ENCODE measurements around the gene MNAT1.

MNAT1 gene

GRCh38 chr14:60964904-60965303 lies 230.3 kb downstream of the MNAT1 start:
- Histone ChIP-seq H3K27ac (no peak overlapping the region), H3K4me1 (ENCODE audit: control insufficient read depth in 1 of 2, insufficient read depth in 1 of 2, low read depth in 1 of 2, low read length in 1 of 2) (no peaks in the 10 kb centered on the region), H3K9me3 (no peaks in the 10 kb centered on the region), H3K4me3 (ENCODE audit: low read depth in 1 of 2, low read length in 1 of 2) (no peak overlapping the region), H3K27me3 (no peaks in the 10 kb centered on the region), H3K36me3 (no peaks in the 10 kb centered on the region)
- TF ChIP-seq, protein P1, sequence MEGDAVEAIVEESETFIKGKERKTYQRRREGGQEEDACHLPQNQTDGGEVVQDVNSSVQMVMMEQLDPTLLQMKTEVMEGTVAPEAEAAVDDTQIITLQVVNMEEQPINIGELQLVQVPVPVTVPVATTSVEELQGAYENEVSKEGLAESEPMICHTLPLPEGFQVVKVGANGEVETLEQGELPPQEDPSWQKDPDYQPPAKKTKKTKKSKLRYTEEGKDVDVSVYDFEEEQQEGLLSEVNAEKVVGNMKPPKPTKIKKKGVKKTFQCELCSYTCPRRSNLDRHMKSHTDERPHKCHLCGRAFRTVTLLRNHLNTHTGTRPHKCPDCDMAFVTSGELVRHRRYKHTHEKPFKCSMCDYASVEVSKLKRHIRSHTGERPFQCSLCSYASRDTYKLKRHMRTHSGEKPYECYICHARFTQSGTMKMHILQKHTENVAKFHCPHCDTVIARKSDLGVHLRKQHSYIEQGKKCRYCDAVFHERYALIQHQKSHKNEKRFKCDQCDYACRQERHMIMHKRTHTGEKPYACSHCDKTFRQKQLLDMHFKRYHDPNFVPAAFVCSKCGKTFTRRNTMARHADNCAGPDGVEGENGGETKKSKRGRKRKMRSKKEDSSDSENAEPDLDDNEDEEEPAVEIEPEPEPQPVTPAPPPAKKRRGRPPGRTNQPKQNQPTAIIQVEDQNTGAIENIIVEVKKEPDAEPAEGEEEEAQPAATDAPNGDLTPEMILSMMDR (IDR thresholded peaks at IDR 0.05) = no peak

DNA sequence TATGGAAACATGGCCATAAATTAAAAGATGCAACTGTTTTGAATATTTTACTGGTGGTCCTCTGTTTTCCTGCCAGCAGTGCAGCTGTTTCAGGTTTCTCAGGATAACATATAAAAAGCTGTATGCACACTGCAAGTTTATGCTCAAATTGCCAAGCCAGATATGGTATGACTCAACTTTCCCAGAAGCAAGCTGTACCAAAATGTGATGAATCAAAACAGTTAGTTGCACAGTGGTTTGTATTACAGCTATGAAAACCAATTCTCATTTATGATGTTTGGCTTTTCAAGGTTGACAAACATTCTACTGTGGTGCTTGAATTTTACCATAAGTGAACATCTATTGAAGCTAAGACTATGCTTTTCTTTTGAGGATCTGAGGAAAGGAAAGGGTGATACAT lies 230.8 kb downstream of the MNAT1 start:
- Histone ChIP-seq H3K9me3 (no peaks in the 10 kb centered on the region), H3K27me3 (no peaks in the 10 kb centered on the region), H3K27ac (no peak overlapping the region), H3K4me1 (ENCODE audit: control insufficient read depth in 1 of 2, insufficient read depth in 1 of 2, low read depth in 1 of 2, low read length in 1 of 2) (peaks cover 0 to 4% of the 10 kb centered on the region in 2 experiments), H3K4me3 (ENCODE audit: low read depth in 1 of 2, low read length in 1 of 2) (no peak overlapping the region), H3K36me3 (no peaks in the 10 kb centered on the region)
- TF ChIP-seq, protein P1 (IDR thresholded peaks at IDR 0.05) = no peak

GRCh38 chr14:60968099-60968498 lies 233.5 kb downstream of the MNAT1 start:
- TF ChIP-seq, protein P1 (IDR thresholded peaks at IDR 0.05) = no peak
- Histone ChIP-seq H3K36me3 (no peaks in the 10 kb centered on the region), H3K4me3 (ENCODE audit: low read depth in 1 of 2, low read length in 1 of 2) (no peak overlapping the region), H3K27me3 (no peaks in the 10 kb centered on the region), H3K4me1 (ENCODE audit: control insufficient read depth in 1 of 2, insufficient read depth in 1 of 2, low read depth in 1 of 2, low read length in 1 of 2) (peaks cover 0 to 4% of the 10 kb centered on the region in 2 experiments), H3K27ac (no peak overlapping the region), H3K9me3 (no peaks in the 10 kb centered on the region)

GRCh38 chr14:60968671-60969070 lies 234.1 kb downstream of the MNAT1 start:
- Histone ChIP-seq H3K4me3 (ENCODE audit: low read depth in 1 of 2, low read length in 1 of 2) (no peak overlapping the region), H3K9me3 (no peaks in the 10 kb centered on the region), H3K36me3 (no peaks in the 10 kb centered on the region), H3K27ac (no peak overlapping the region), H3K4me1 (ENCODE audit: control insufficient read depth in 1 of 2, insufficient read depth in 1 of 2, low read depth in 1 of 2, low read length in 1 of 2) (peaks cover 0 to 4% of the 10 kb centered on the region in 2 experiments), H3K27me3 (no peaks in the 10 kb centered on the region)
- TF ChIP-seq, protein P1 (IDR thresholded peaks at IDR 0.05) = no peak

GRCh38 chr14:60970146-60970545 lies 235.6 kb downstream of the MNAT1 start:
- TF ChIP-seq, protein P1 (IDR thresholded peaks at IDR 0.05) = no peak
- H3K4me3 ChIP-seq (ENCODE audit: low read depth in 1 of 2, low read length in 1 of 2) = no peak overlapping the region
- H3K4me1 ChIP-seq (ENCODE audit: control insufficient read depth in 1 of 2, insufficient read depth in 1 of 2, low read depth in 1 of 2, low read length in 1 of 2) = peaks cover 0 to 4% of the 10 kb centered on the region in 2 experiments
- no peaks in the 10 kb centered on the region for H3K27me3 ChIP-seq
- no peaks in the 10 kb centered on the region for H3K9me3 ChIP-seq
- H3K27ac ChIP-seq = no peak overlapping the region
- no peaks in the 10 kb centered on the region for H3K36me3 ChIP-seq

DNA sequence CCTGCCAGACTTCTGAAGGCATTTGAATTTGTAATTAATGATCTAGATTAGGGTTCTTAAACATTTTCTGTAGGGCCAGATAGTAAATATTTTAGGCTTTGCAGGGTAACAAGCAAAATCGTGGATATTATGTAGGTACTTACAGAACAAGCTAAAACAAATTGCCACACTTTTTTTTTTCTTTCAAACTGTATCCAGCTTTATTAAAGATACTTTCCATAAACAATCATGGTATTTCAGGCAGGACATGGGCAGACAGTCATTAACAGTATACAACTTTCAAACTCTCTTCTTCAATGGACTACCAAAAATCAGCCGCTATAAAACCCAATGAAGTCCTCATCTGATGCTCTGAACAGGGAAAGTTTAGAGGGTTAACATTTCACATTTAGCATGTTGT lies 236.7 kb downstream of the MNAT1 start:
- H3K27me3 ChIP-seq = no peaks in the 10 kb centered on the region
- H3K36me3 ChIP-seq = no peaks in the 10 kb centered on the region
- TF ChIP-seq, protein P1 (IDR thresholded peaks at IDR 0.05) = no peak
- no peaks in the 10 kb centered on the region for H3K9me3 ChIP-seq
- H3K27ac ChIP-seq = no peak overlapping the region
- H3K4me3 ChIP-seq (ENCODE audit: low read depth in 1 of 2, low read length in 1 of 2) = no peak overlapping the region
- peaks cover 0 to 4% of the 10 kb centered on the region in 2 experiments for H3K4me1 ChIP-seq (ENCODE audit: control insufficient read depth in 1 of 2, insufficient read depth in 1 of 2, low read depth in 1 of 2, low read length in 1 of 2)

Measured in neutrophil (primary cell).